Spleen (tissue), 11 donors: ENCODE results near the gene KRT27. TPM values are rescaled to one million over a fixed set of nuclear protein-coding genes. Genes with fewer than 3 reads are reported as not detected.

Experiments
- DNase-seq: peaks from one replicate; pipeline ENCODE4 v3.0.0-alpha.2; 2020
- H3K27ac ChIP-seq, 8 donors: fragments of 200-600 bp; sonication (generic) in 7 of 8; 1 replicate in 4 of 8; 2 replicates in 4 of 8; pipeline versions ENCODE4 v1.5.0 to v1.8.0; 2016 to 2021; ENCODE audit warnings: inconsistent platforms in 4 of 8, mild to moderate bottlenecking in 4 of 8, moderate library complexity in 1 of 8
- H3K27me3 ChIP-seq, 7 donors: fragments of 200-600 bp; sonication (generic) in 6 of 7; replicated peaks in 1 of 7; 1 replicate in 4 of 7; 2 replicates in 3 of 7; pipeline versions ENCODE4 v1.5.0 to v1.8.0; 2016 to 2021; ENCODE audit warnings: inconsistent platforms in 3 of 7, mild to moderate bottlenecking in 1 of 7
- H3K36me3 ChIP-seq, 6 donors: fragments of 200-600 bp; sonication (generic) in 5 of 6; 1 replicate in 4 of 6; 2 replicates in 2 of 6; pipeline versions ENCODE4 v1.5.0 to v1.8.0; 2016 to 2021; ENCODE audit warnings: inconsistent platforms in 2 of 6
- H3K4me1 ChIP-seq, 6 donors: fragments of 200-600 bp; sonication (generic) in 5 of 6; 1 replicate in 3 of 6; 2 replicates in 3 of 6; pipeline versions ENCODE4 v1.5.0 to v1.8.0; 2016 to 2021; ENCODE audit warnings: inconsistent platforms in 3 of 6
- H3K4me3 ChIP-seq, 8 donors: fragments of 200-600 bp; sonication (generic) in 7 of 8; 1 replicate in 4 of 8; 2 replicates in 4 of 8; pipeline versions ENCODE4 v1.5.0 to v1.8.0; 2016 to 2021; ENCODE audit warnings: inconsistent platforms in 4 of 8, mild to moderate bottlenecking in 4 of 8, moderate library complexity in 2 of 8
- H3K9me3 ChIP-seq, 8 donors: fragments of 200-600 bp; sonication (generic) in 7 of 8; 1 replicate in 4 of 8; 2 replicates in 4 of 8; pipeline versions ENCODE4 v1.5.0 to v1.8.0; 2016 to 2021; ENCODE audit warnings: inconsistent platforms in 4 of 8
- POLR2A ChIP-seq, 3 donors: fragments of 450-650 bp; IDR thresholded peaks; one replicate each; pipeline ENCODE4 v1.5.1; 2017; ENCODE audit warnings: antibody characterized with exemption in 3 of 3, mild to moderate bottlenecking in 1 of 3
- POLR2AphosphoS5 ChIP-seq, 3 donors: sonication (generic); formaldehyde crosslinking; IDR thresholded peaks; one replicate each; pipeline ENCODE4 v1.5.1; 2017; ENCODE audit warnings: antibody characterized with exemption in 3 of 3
- WGBS, 5 donors: extraction: QIAGEN DNeasy Blood & Tissue Kit in 3 of 5; methylation state at CpG; one replicate each; pipeline versions ENCODE4 v1.1.5 to v1.1.7; 2013 to 2018; 5-methylcytosine and 5-hydroxymethylcytosine counted together
- intact Hi-C: fragments of 100-400 bp; cut with DNase I; formaldehyde crosslinking; loops from one replicate; pipeline ENCODE4 v1.15.0; 2023; ENCODE audit warnings: low total_unique reads
- polyA plus RNA-seq, 3 donors: library from polyadenylated mRNA; stranded (reverse); fragments of 200-250 nt; gene quantifications; one replicate each; pipeline ENCODE4 v1.2.1, GENCODE V29; 2013
- total RNA-seq, 7 donors: library from RNA; depleted of rRNA in 3 of 7; stranded (reverse); fragments of >200 nt in 3 of 7; fragmentation: NEBNext Ultra II Directional in 4 of 7; extraction: Animal tissue kit (Norgen Biotek cat#: 25700) in 4 of 7; gene quantifications; one replicate each; pipeline versions ENCODE4 v1.1.0 to v1.2.1, GENCODE V29; 2016 to 2021
- TF ChIP-seq, protein P1 (sequence below), 11 experiments: fragments of 200-600 bp in 7 of 11; fragments of 450-650 bp in 4 of 11; sonication (generic) in 4 of 11; IDR thresholded peaks in 8 of 11; conservative IDR thresholded peaks in 3 of 11; 1 replicate in 7 of 11; 2 replicates in 4 of 11; pipeline versions ENCODE4 v1.4.0 to v1.8.0; 2016 to 2021; ENCODE audit warnings: antibody characterized with exemption in 11 of 11, inconsistent platforms in 4 of 11, mild to moderate bottlenecking in 1 of 11
- donor health status: healthy with polysubstance abuse.
- donor health status: DM: no; HTN: no; CAD: no; lungs with moderate emphysema.
- donor health status: DM: no; HTN: no; CAD: no.
- donor health status: Bipolar disorder and iron deficiency.
- donor health status: healthy.
- donor health status: DM: no; HTN: no; CAD: no.
- donor health status: DM: yes; HTN: yes; CAD: no.

The KRT27 gene
- total and polyA plus RNA-seq, 10 donors = 0.09 to 0.42 (median 0.12) TPM; not detected in 7

DNA sequence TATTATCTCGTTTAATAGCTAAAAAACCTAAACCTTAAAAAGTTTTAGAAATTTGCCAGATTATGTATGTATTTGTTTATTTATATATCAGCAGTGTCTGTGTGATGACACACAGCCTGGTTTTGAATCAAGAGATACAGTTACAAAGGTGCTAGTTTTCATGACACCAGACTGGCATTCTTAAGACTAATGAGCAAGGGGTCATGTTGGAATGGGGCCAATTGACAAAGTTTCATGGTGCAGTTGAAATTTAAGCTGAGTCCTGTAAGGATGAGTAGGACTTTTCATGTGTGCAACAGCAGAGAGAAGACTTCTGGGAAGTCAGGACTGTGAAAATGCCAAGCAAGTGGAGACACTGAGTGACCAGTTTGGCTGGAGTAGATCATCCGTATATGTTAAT, 43.2 kb upstream of the KRT27 start:
- H3K9me3 ChIP-seq = no peaks in the 10 kb centered on the region
- TF ChIP-seq POLR2A (IDR thresholded peaks at IDR 0.05) (no peak), POLR2AphosphoS5 (IDR thresholded peaks at IDR 0.05) (no peak)
- TF ChIP-seq, protein P1, sequence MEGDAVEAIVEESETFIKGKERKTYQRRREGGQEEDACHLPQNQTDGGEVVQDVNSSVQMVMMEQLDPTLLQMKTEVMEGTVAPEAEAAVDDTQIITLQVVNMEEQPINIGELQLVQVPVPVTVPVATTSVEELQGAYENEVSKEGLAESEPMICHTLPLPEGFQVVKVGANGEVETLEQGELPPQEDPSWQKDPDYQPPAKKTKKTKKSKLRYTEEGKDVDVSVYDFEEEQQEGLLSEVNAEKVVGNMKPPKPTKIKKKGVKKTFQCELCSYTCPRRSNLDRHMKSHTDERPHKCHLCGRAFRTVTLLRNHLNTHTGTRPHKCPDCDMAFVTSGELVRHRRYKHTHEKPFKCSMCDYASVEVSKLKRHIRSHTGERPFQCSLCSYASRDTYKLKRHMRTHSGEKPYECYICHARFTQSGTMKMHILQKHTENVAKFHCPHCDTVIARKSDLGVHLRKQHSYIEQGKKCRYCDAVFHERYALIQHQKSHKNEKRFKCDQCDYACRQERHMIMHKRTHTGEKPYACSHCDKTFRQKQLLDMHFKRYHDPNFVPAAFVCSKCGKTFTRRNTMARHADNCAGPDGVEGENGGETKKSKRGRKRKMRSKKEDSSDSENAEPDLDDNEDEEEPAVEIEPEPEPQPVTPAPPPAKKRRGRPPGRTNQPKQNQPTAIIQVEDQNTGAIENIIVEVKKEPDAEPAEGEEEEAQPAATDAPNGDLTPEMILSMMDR (IDR thresholded peaks at IDR 0.05 in 8 of 11, conservative IDR thresholded peaks at IDR 0.05 in 3 of 11) = no peak
- no peak for DNase-seq
- no peaks in the 10 kb centered on the region for H3K27me3 ChIP-seq
- intact Hi-C loops = no loop called here
- H3K4me1 ChIP-seq = peaks cover 0 to 5% (median 0%) of the 10 kb centered on the region in 6 donors
- peaks cover 0 to 18% (median 0%) of the 10 kb centered on the region in 6 donors for H3K36me3 ChIP-seq
- 90 to 94% (median 93%) methylated on average over 2 of the region's 2 CpGs for WGBS, 5 donors
- no peak overlapping the region for H3K4me3 ChIP-seq
- no peak overlapping the region for H3K27ac ChIP-seq

DNA sequence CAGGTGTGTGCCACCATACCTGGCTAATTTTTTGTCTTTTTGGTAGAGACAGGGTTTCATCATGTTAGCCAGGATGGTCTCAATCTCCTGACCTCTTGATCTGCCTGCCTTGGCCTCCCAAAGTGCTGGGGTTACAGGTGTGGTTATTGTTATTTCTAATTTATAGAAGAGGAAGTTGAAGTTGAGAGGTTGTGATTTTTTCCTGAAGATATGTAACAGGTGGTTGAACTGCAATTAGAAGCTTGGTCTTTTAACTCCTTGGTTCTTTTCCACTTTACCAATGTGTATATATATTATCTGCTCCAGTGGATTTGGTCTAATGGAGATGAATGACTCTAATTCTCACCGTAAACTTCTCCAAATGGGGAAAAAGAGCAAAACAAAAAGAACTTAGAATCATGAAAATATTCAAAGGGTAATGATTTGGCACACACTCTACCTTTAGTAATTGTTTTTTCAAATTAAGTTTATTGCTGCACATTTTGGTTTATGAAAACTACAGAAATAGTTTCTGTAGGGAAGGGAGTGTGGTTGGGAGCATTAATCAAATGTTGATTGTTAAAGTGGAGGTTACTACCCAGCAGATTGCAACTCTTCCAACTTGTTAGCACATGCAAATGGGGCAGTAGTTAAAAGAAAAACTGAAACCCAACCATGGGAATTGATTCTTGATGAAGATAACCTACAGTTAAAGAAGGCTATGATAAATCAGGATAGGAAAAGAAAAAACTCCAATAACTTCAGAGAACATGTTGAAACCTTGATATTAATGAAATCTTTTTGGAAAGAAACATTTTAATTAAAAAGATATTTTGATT, 41.9 kb upstream of the KRT27 start:
- Histone ChIP-seq H3K9me3 (peaks cover 0 to 7% (median 0%) of the 10 kb centered on the region in 8 donors), H3K4me3 (no peak overlapping the region), H3K27ac (no peak overlapping the region), H3K36me3 (peaks cover 0 to 18% (median 0%) of the 10 kb centered on the region in 6 donors), H3K4me1 (peaks cover 0 to 19% (median 8%) of the 10 kb centered on the region in 6 donors), H3K27me3 (no peaks in the 10 kb centered on the region)
- 91 to 100% (median 98%) methylated on average over 1 of the region's 1 CpG for WGBS, 5 donors
- intact Hi-C loops = no loop called here
- no peak for DNase-seq
- TF ChIP-seq, protein P1 (IDR thresholded peaks at IDR 0.05 in 8 of 11, conservative IDR thresholded peaks at IDR 0.05 in 3 of 11) = no peak
- TF ChIP-seq POLR2AphosphoS5 (IDR thresholded peaks at IDR 0.05) = no peak
- TF ChIP-seq POLR2A (IDR thresholded peaks at IDR 0.05) = no peak

DNA sequence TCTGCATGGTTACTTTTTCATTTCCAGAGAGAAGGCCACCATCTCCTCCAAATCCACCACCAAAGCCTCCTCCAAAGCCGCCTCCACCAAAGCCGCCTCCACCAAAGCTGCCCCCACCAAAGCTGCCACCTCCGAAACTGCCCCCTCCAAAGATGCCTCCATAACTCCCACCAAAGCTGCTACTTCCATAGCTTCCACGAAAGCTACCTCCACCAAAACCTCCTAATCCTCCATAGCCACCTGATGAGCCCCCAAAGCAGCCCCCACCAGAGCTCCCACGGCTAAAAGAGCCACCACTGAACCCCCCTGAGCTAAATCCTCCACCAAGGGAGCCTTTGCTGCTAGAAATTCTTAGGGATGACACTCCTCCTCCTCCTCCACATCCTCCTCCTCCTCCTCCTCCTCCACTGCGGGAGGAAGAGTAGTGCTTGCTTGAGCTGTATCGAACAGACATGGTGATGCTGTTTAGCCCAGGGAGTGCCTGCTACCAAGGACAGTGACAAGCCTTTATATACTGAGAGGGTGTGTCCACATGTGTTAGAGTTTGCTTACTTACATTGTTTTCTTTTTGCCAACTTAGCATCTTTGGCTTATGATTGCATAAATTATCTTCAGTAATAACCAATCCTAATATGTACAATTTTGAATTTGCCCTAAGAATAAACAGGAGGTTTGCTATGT, 39.9 kb upstream of the KRT27 start, which contains the start of gene KRT10:
Gene KRT10, minus strand, starts transcription at position 483 of the 681 bp plus-strand sequence. Its CDS starts 29 bp downstream, at position 454.
- peaks cover 0 to 18% (median 5%) of the 10 kb centered on the region in 6 donors for H3K36me3 ChIP-seq
- DNase-seq = no peak
- peaks cover 6 to 32% (median 18%) of the 10 kb centered on the region in 6 donors for H3K4me1 ChIP-seq
- intact Hi-C loops = no loop called here
- no peaks in the 10 kb centered on the region for H3K27me3 ChIP-seq
- H3K27ac ChIP-seq = no peak within 1 kb of the TSS
- 74 to 94% (median 92%) methylated on average over 7 of the region's 7 CpGs for WGBS, 5 donors
- no peak within 1 kb of the TSS for H3K4me3 ChIP-seq
- peaks cover 0 to 10% (median 0%) of the 10 kb centered on the region in 8 donors for H3K9me3 ChIP-seq
- TF ChIP-seq POLR2AphosphoS5 (IDR thresholded peaks at IDR 0.05) (no peak), POLR2A (IDR thresholded peaks at IDR 0.05) (no peak)
- TF ChIP-seq, protein P1 (IDR thresholded peaks at IDR 0.05 in 8 of 11, conservative IDR thresholded peaks at IDR 0.05 in 3 of 11) = no peak

DNA sequence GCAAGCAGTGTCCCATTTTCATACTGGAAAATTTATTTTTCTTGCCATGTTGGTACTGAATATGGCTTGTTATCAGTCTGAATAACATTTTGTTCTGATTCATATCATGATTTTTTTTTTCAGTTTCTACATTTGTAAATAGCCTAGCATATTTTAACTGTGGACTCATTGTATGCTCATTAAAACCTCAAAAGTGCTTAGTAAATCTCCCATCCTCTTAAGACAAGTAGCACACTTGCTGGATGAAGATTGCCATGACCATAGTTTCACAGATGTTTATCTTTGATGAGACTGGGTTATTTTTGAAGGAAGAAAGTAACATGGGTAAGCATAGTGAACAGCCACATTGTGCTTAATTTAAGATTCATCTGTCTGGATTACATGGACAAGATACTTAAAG, 39.2 kb upstream of the KRT27 start:
- Histone ChIP-seq H3K27me3 (no peaks in the 10 kb centered on the region), H3K9me3 (peaks cover 0 to 13% (median 0%) of the 10 kb centered on the region in 8 donors), H3K4me1 (peaks cover 6 to 32% (median 18%) of the 10 kb centered on the region in 6 donors), H3K4me3 (no peak overlapping the region), H3K27ac (no peak overlapping the region), H3K36me3 (peaks cover 0 to 26% (median 11%) of the 10 kb centered on the region in 6 donors)
- intact Hi-C loops = no loop called here
- no peak for DNase-seq
- TF ChIP-seq POLR2A (IDR thresholded peaks at IDR 0.05) = no peak
- TF ChIP-seq, protein P1 (IDR thresholded peaks at IDR 0.05 in 8 of 11, conservative IDR thresholded peaks at IDR 0.05 in 3 of 11) = no peak
- no peak for TF ChIP-seq POLR2AphosphoS5 (IDR thresholded peaks at IDR 0.05)
